NCI-H1436 treated with DMSO at 0.1 percent for 48 hours (cell line): Measurements from ENCODE around the gene CHI3L2.

ENCODE experiments used
- DNase-seq: peaks from one replicate; lab custom pipeline; 2025; lab: John Stamatoyannopoulos, UW

Gene CHI3L2

DNA sequence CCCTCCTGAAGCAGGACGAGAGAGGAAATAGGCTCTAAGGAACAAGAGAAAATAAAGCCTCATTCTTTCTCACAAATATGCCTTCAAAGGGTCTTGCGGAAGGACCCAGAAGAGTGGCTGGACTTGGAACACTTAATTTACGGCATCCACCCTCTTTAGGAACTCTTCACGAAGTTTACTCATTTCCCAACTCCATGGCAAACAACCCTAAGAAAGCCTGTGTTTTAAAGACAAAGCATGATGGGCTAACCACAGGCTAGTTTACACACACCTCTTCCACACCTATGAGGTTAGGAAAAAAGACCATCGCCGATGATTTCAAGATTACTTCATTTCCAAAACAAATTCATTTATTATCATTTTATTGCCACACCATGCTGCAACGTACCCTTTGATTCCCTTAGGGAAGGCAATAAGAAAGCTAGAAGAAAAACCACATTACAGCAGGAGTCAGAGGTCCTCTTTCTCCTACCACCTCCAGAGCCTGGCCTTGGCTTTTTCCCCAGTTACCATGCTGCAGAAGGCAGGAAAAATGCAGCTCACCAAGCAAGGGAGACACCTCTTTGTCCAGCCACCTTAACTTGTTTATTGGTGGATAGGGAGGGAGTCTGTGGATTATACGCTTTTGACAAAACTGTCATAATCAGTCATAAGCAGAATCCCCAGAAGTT lies 29.6 kb downstream of the CHI3L2 start:
- no peak for DNase-seq

DNA sequence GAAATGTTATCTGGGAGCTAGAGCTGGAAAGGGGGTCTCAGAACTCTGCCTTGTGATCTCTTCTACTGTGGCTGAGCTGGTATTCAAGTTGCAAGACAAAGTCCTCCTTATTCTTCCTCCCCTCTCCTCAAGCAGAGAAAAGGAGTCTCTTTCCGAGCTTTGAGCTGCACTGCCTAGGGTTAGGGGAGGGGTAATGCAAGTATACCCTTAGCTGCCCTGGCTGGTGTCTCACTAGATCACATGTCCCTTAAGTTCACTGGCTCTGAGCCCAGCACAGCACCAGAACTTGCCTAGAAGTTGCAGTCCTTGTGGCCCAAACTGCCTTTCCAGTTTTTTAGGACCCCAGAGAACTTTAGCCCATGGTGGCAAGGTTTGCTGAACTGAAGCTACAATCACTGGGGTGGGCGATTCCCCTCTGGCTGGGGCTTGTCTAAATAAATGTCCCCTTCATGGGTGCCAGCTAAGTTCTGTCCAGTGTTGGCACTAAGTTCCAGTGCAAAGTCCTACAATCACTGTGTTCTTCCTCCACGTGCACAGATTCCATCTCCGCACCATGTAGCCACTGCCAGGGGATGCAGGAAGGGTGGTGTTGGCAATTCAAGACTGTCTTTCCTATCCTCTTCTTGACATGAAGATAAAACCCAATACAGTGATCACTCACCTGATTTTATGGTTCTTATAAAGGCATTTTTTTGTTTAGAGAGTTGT lies 40.4 kb downstream of the CHI3L2 start:
- DNase-seq: no peak

DNA sequence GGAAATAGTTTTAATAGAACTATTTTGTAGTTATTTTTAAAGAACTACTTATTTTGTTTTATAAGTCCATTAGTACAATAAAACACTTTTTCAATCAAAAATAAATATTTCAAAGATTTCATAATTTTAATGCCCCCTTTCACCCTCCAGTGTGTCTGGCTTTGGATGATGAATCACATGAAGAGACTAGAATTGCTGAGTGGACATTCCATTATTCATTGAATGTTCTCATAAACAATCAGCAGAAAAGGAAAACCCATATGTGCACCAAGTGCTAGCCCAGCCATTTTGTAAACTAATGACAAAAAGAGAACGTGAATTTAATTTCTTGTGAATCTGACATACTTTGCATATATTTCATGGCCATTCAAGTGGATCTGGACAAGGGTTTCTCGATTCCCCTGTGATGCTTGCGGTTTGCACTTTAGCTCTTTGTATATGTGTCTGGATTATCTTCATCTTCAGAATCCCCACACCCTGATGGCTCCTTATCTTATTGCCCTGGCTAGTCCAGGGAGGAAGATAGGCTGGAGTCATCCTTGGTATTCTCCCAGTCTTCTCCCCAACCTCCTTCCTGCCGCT lies 42.4 kb downstream of the CHI3L2 start:
- DNase-seq: no peak

DNA sequence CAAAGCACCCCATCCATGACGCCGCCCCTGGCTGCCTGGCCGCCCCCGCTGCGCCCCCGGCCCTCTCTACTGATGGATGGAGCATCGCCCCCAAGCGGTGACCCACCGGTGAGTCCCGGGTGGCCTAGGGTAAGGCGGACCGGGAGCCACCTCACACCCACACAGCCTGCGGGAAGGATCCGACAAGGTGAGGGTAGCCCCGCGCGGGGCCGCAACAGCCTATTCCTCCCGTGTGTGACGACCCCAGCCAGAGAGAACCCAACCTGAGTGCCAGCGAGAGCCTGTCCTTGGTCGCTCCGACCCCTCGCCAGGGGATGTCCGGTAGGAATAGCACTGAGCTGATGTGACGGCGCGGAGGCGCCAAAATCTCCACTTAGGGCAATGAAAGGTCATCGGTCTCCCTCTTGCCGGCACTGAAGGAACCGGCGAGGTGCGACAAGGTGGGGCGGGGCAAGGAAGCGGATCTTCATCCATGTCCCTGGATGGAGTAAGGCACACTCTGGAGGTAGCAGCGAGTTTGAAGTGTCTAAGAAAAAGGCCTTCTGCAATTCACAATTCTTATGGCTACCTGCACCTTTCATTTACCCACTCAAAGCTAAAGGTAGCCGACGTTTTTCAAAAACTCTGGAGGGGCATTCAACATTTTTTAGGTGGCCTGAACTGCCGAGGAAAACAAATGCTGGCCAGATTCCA lies 43.4 kb downstream of the CHI3L2 start:
- no peak for DNase-seq

DNA sequence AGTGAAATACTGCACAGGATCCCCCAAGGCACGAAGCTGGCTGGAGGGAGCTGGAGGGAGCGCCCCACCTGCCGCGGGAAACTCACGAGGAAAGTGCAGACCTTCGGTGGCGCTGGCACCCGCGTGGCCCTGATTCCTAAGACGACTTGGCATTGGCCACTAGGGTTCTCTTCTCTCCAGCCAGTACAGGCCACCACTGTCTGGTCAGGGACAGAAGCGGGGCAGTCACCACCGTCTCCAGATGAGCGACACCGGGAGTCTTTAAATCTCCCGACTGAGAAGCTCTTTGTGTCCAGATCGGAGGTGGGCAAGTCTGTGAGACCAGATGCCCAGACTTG lies 43.9 kb downstream of the CHI3L2 start:
- DNase-seq: no peak

DNA sequence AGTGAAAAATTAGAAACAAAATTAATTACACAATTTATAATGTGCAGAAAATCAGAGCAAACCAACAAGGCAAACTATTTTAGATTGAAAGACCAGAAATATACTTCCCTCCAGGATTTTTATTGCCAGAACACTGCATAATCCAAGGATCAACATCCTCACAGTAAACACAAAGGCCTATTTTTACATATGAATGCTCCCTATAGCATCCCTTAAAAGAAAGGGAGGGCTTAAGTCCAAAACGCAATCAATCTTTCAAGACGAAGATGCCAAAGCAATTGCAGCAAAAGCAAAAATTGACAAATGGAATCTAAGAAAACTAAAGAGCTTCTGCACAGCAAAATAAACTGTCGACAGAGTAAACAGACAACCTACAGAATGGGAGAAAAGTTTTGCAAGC lies 44.6 kb downstream of the CHI3L2 start:
- DNase-seq: no peak

DNA sequence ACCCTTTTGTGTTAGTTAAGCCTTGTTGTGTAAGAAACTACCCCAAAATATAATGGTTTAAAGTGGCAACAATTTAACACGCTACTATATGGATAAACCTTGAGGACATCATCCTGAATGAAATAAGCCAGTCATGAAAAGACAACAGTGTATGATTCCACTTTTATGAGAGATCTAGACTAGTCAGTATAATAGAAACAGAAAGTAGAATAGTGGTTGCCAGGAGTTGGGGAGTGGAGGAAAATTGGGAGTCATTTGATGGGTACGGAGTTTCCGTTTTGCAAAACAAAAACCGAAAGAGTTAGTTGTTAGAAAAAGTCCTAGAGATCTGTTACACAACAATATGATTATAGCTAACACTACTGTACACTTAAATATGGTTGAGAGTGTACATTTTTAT lies 47.1 kb downstream of the CHI3L2 start:
- no peak for DNase-seq

DNA sequence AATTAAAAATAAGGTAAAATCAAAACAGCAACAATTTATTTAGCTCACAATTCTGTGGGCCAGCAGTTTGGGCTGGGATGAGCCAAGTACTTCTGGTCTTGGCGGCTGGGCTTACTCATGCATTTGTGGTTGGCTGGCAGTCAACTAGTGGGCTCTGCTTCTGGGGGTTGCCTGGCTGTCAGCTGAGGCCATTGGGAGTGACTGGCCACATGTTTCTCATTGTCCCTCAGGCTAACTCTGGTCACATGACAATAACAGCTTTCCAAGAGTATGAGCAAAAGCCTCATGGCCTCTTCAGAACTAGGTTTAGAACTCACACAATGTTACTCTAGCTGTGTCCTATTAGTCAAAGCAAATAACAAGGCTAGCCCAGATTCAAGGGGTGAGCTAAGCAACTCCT lies 47.6 kb downstream of the CHI3L2 start:
- no peak for DNase-seq

DNA sequence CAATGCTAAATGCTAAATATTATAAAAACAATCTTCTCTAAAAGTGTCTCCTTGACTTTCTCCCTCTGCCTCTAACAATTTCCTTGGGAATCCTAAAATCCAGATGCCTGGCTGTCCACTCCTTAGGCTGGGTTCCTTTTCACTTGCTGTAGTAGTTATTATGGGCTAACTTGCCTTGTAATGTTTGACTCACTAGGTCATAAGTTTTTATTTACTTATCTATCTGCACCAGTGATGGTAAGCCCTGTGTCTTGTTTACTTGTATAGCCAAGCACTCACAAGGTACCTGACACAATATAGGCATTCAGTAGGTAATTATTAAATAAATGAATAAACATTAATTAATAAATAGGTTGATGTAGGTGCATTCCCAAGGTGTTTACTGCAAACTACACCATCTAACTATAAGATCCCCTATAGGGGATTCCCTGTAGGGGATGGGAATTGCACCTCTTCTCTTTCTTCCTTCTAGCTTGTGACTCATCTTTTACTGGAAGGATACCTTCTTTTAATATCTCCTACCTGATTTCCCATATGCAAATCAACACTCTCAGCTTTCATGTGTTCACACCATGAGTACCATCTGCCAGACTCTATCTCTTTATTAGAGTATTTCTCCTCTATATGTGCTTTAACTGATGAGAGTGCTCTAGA lies 48.4 kb downstream of the CHI3L2 start:
- no peak for DNase-seq

DNA sequence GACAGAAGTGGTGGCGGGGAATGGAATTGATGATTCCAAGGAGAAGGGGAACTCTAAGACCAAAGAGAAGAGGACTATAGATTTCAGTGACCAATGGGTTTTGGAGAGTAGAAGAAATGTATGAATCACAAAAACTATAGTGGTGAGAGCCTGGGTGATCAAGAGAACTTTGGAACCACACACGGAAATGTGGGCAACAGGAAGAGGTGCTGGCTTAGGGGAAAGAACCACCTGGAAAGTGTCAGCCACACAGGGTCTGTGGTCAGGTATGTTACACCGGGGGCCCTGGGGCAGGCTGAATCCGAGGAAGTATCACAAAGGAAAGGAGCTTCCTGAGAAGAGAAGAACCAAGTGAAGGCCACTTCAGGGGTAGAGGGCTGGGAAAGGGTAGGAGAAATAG lies 51.6 kb downstream of the CHI3L2 start:
- no peak for DNase-seq

DNA sequence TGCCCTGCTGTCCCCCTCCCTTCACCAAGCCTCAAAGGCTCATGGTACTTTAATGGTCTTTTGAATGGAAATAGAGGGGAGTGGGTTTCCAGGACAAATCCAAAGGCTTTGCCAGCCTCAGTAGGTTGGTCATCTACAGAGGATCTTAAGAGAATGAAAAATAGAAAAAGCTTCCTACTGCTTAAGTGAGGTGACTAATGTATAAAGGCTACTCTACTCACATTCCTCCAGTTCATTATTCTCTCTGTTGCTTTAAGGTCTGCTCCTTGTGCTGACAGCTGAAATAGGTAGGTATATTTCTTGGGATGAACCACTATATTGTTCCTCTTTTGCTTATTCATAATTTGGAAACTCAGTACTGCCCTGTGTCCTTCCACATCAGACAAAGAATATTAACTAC lies 52.8 kb downstream of the CHI3L2 start:
- no peak for DNase-seq

DNA sequence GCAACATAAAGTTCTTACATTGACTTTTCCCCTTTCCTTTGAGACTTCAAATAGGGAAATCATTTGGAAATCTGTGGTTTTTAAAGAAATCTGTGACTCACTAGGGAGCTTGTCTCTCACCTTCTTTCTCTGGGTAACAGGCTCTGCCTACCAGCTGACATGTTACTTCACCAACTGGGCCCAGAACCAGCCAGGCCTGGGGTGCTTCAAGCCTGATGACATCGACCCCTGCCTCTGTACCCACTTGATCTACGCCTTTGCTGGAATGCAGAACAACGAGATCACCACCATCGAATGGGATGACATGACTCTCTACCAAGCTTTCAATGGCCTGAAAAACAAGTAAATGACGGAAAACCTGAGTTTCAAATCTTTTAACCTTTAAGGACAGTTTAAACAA lies 53.9 kb downstream of the CHI3L2 start:
- no peak for DNase-seq

DNA sequence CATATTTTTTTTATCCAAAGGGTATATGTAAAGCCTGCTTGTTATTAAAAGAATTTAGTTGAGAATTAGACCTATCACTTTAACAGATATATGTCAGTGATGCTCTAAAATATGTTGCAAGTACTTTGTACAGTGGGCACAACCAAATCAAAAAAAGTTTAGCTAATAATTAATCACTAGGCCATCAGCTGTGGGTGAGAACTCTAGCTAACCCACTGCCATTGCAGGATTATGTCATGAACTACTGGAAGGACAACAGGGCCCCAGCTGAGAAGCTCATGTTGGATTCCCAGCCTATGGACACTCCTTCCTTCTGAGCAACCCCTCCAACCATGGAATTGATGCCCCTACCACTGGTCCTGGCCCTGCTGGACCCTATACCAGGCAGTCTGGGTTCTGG lies 56.3 kb downstream of the CHI3L2 start:
- no peak for DNase-seq

DNA sequence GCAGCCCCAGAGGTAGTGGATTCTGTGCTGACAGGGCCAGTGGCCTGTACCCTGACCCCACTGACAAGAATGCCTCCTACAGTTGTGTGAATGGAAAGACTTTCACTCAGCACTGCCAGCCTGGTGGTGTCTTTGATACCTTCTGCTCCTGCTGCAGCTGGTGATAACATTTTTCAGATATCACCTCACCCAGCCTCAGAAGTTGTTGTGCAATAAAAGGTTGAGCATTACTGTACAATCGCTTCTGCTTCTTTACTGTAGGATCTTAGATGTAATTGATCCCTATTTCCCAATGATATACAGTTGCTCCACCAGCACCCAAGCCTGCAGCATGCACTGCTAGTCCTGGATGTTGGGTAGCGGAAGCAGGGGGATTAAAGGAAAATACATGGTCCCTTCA lies 58.4 kb downstream of the CHI3L2 start:
- no peak for DNase-seq

DNA sequence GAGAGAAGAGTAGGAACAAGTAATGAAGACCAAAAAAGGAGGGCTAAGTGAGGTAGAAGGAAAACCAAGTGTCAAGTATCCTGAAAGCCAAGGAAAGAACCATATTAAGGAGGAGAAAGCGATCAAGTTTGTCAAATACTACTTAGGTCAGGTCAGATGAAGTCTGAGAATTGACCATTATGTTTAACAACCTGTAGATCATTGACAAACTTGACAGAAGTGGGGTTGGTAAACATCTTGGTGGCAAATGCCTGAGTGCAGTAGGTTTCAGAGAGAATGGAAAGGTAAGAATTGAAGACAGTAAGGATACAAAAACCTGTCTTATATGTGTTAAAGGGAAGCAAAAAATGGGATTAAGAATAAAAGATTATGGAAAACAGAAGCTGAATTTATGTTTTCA lies 59.4 kb downstream of the CHI3L2 start:
- DNase-seq: no peak

DNA sequence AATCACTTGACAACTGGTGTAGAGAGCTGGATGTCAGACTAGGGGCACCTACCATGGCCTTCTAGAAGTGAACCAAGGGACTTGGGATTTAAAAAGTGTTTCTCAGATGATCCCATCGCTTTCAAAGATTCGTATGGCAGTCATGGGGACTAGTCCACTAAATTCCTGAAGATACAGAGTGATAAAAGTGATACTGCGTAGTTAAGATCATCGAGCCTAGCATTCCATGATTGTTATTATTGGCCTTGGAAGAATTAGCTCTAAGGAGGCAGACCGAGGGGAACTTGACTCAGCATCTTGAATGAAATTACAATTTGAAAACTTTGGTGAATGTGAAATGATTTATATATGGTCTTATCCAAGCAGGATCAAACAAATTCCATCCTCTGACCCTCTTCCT lies 61.9 kb downstream of the CHI3L2 start:
- DNase-seq: no peak

DNA sequence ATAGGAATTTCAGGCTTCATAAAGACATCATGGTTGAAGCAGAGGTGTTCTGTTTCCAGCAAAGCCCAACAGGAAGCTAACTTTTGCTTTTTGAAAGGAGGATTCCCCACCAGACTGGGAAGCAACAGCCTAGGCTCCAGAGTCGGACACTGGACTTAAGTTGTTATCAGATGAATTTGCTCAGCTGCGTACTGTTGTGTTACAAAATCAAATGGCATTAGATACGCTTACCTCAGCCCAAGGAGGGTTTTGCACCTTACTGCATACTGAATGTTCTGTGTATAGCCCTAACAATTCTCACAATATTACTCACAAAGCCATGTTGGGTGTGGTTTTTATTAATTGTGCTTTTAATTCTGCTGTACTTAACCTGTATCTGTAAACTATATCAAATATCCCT lies 62.6 kb downstream of the CHI3L2 start:
- no peak for DNase-seq

DNA sequence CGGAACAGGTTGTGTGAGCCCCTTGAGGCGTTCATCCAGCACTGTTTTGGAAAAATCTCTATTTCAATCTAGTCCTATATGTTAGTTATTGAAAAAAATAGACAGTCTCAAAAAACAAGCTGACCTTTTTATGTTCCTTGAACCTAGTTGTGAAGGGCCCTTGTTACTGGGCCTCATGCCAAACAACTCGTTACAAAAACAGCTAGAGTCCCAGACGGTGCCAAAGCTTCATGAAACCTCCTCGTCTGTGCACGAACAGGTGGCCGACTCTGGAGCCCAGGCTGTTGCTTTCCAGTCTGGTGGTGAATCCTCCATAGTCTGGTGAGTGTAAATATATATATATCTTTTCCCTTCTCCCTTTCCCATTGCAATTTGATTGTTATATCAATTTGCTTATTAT lies 63.1 kb downstream of the CHI3L2 start, which contains the start of gene CHIA:
TSS of gene CHIA (plus strand) at position 222 of the 400 bp plus-strand sequence. CDS start 19,617 bp downstream, outside the sequence.
- no peak for DNase-seq
